Endothelial cell of umbilical vein (primary cell): ENCODE results near the gene INKA2.

ENCODE experiments used
- EZH2 ChIP-seq: IDR thresholded peaks from 2 replicates; pipeline ENCODE4 v1.6.1; 2012; ENCODE audit warnings: borderline replicate concordance, low read depth, mild to moderate bottlenecking, moderate library complexity, low read length, inconsistent platforms; ENCODE audit not compliant: severe bottlenecking
- FOS ChIP-seq: IDR thresholded peaks from 2 replicates; pipeline ENCODE4 v1.6.1; 2011; ENCODE audit warnings: mild to moderate bottlenecking, low read length, moderate library complexity, borderline replicate concordance; ENCODE audit not compliant: insufficient read depth
- JUN ChIP-seq: IDR thresholded peaks from 2 replicates; pipeline ENCODE4 v1.6.1; 2011; ENCODE audit warnings: borderline replicate concordance, low read depth; ENCODE audit not compliant: insufficient read length, insufficient read depth
- MYC ChIP-seq: IDR thresholded peaks from one replicate; pipeline ENCODE4 v1.6.1; 2011; ENCODE audit warnings: mild to moderate bottlenecking, low read depth, low read length
- POLR2A ChIP-seq: IDR thresholded peaks from 2 replicates; pipeline ENCODE4 v1.6.1; 2012; ENCODE audit warnings: low read depth, mild to moderate bottlenecking, control low read depth, low read length
- POLR2AphosphoS5 ChIP-seq: IDR thresholded peaks from 2 replicates; pipeline ENCODE4 v1.6.1; 2012; ENCODE audit warnings: low read depth, mild to moderate bottlenecking, control low read depth, low read length, moderate library complexity; ENCODE audit not compliant: insufficient read depth
- TF ChIP-seq, protein P1 (sequence below), 2 donors: IDR thresholded peaks; 1 replicate in 1 of 2; 2 replicates in 1 of 2; pipeline ENCODE4 v1.5.1; 2011; ENCODE audit warnings: low read length in 2 of 2, mild to moderate bottlenecking in 2 of 2, moderate library complexity in 2 of 2, control low read depth in 1 of 2, inconsistent platforms in 1 of 2, low read depth in 1 of 2; ENCODE audit not compliant: insufficient read depth in 1 of 2; ENCODE audit errors: extremely low read depth in 1 of 2
- TF ChIP-seq, protein P2 (sequence below): IDR thresholded peaks from 2 replicates; pipeline ENCODE4 v1.6.1; 2011; ENCODE audit not compliant: insufficient read depth, insufficient read length

DNA sequence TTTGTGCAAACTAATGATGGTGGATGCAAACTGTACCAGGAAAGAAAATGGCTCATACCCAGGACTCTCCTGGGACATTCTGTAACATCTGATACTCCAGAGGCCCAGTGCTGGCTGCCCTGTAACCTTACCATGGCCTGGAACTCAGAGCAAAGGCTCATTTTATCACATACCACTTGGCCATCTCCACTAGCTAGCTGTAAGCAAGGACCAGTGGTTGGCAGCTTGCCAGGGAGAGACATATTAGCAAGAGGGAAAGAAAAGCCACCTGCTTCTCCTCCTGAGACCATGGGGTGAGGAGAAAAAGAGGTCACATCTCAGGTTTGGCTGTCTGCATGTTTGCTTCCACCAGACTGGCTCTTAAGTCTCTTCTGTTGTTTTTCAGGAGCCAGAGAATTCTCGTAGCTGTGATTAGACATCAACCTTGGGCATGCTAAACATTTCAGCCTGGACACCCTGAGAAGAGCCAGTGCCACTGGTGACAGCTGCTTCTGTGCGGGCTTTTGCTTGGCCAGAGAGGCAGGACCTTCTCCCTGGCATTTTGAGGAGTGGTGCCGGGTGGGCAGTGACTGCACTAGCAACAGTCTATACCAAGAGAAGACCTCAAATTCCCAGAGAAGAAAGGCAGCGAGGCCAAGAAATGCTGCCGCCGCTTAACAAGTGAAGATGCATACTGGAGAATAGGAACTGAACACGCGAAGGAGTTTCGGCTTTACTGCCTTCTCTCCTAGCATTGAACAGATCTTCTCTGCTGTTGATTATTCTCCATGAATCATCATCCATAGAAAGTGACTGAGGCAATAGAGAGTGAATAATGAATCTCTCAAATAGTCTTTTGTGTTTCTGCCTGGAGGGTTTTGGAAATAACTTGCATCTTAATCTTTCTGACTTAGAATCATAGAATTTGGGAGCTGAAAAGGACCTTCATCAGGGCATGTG lies 6.7 kb upstream of the INKA2 start:
- TF ChIP-seq, protein P1, sequence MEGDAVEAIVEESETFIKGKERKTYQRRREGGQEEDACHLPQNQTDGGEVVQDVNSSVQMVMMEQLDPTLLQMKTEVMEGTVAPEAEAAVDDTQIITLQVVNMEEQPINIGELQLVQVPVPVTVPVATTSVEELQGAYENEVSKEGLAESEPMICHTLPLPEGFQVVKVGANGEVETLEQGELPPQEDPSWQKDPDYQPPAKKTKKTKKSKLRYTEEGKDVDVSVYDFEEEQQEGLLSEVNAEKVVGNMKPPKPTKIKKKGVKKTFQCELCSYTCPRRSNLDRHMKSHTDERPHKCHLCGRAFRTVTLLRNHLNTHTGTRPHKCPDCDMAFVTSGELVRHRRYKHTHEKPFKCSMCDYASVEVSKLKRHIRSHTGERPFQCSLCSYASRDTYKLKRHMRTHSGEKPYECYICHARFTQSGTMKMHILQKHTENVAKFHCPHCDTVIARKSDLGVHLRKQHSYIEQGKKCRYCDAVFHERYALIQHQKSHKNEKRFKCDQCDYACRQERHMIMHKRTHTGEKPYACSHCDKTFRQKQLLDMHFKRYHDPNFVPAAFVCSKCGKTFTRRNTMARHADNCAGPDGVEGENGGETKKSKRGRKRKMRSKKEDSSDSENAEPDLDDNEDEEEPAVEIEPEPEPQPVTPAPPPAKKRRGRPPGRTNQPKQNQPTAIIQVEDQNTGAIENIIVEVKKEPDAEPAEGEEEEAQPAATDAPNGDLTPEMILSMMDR (IDR thresholded peaks at IDR 0.05; ENCODE audit: extremely low read depth in 1 of 2, insufficient read depth in 1 of 2, low read depth in 1 of 2, low read length in 2 of 2) = no peak
- TF ChIP-seq EZH2 (no peak), POLR2A (no peak), FOS (no peak), POLR2AphosphoS5 (no peak), JUN (no peak), MYC (no peak)
- TF ChIP-seq, protein P2, sequence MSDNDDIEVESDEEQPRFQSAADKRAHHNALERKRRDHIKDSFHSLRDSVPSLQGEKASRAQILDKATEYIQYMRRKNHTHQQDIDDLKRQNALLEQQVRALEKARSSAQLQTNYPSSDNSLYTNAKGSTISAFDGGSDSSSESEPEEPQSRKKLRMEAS = no peak
